Gastrocnemius medialis (tissue), 4 donors: ENCODE measurements around the gene MT1B. TPM values are rescaled to one million over a fixed set of nuclear protein-coding genes. Genes with fewer than 3 reads are reported as not detected.

Experiments
- ATAC-seq, 2 donors: fragments of 150-250 bp; one replicate each; pipeline ENCODE4 v1.9.1; 2016
- DNase-seq, 2 donors: peaks; one replicate each; pipeline ENCODE4 v3.0.0-alpha.2; 2019
- H3K27ac ChIP-seq, 4 donors: fragments of 200-600 bp; sonication (generic); 1 replicate in 1 of 4; 2 replicates in 3 of 4; pipeline ENCODE4 v1.5.1; 2016 to 2018; ENCODE audit warnings: mild to moderate bottlenecking in 2 of 4, moderate library complexity in 1 of 4
- H3K27me3 ChIP-seq, 3 donors: fragments of 200-600 bp; sonication (generic) in 2 of 3; 1 replicate in 1 of 3; 2 replicates in 2 of 3; pipeline versions ENCODE4 v1.5.1 to v1.6.0; 2016 to 2019; ENCODE audit warnings: mild to moderate bottlenecking in 1 of 3, moderate library complexity in 1 of 3
- H3K36me3 ChIP-seq, 2 donors: fragments of 200-600 bp; sonication (generic) in 1 of 2; one replicate each; pipeline ENCODE4 v1.5.1; 2017 to 2018
- H3K4me1 ChIP-seq, 2 donors: fragments of 200-600 bp; sonication (generic) in 1 of 2; one replicate each; pipeline ENCODE4 v1.5.1; 2016 to 2017; ENCODE audit warnings: mild to moderate bottlenecking in 2 of 2
- H3K4me3 ChIP-seq, 4 donors: fragments of 200-600 bp; sonication (generic) in 3 of 4; 1 replicate in 1 of 4; 2 replicates in 3 of 4; pipeline ENCODE4 v1.5.1; 2016 to 2019; ENCODE audit warnings: mild to moderate bottlenecking in 2 of 4
- H3K9me3 ChIP-seq, 3 donors: fragments of 200-600 bp; sonication (generic) in 2 of 3; 1 replicate in 1 of 3; 2 replicates in 2 of 3; pipeline ENCODE4 v1.5.1; 2016 to 2019
- CTCF ChIP-seq, 5 experiments: fragments of 450-650 bp in 3 of 5; fragments of 200-600 bp in 2 of 5; sonication (generic) in 2 of 5; IDR thresholded peaks in 4 of 5; conservative IDR thresholded peaks in 1 of 5; 1 replicate in 4 of 5; 2 replicates in 1 of 5; pipeline ENCODE4 v1.5.1; 2016 to 2019; ENCODE audit warnings: antibody characterized with exemption in 5 of 5, mild to moderate bottlenecking in 3 of 5, moderate library complexity in 3 of 5
- POLR2A ChIP-seq, 2 donors: fragments of 450-650 bp; IDR thresholded peaks; one replicate each; pipeline ENCODE4 v1.6.1; 2017; ENCODE audit warnings: antibody characterized with exemption in 2 of 2, mild to moderate bottlenecking in 2 of 2, moderate library complexity in 2 of 2
- in situ Hi-C, 4 donors: fragments of 200-750 bp; cut with MboI; loops; one replicate each; pipeline versions ENCODE4 v1.15.0 to v1.8.0; 2017; ENCODE audit warnings: low sequenced_read_pairs in 4 of 4
- intact Hi-C: fragments of 100-400 bp; cut with DNase I; formaldehyde crosslinking; loops from one replicate; pipeline ENCODE4 v1.15.1; 2023; ENCODE audit warnings: low total_unique reads
- total RNA-seq, 4 donors: library from RNA; depleted of rRNA; stranded (reverse); fragments of >200 nt; gene quantifications; one replicate each; pipeline versions ENCODE4 v1.1.0 to v1.2.3, GENCODE V29; 2016

The MT1B gene
- total RNA-seq, 4 donors from 2014 or later = not detected

GRCh38 chr16:56631832-56632155 is 19.9 kb upstream of the MT1B start:
- TF ChIP-seq CTCF (IDR thresholded peaks at IDR 0.05 in 4 of 5, conservative IDR thresholded peaks at IDR 0.05 in 1 of 5) (no peak), POLR2A (IDR thresholded peaks at IDR 0.05) (no peak)
- Histone ChIP-seq H3K4me1 (peaks cover 10 to 13% of the 10 kb centered on the region in 2 donors), H3K9me3 (no peaks in the 10 kb centered on the region), H3K27me3 (peaks cover 0 to 6% (median 0%) of the 10 kb centered on the region in 3 donors), H3K4me3 (peak overlapping the region; percentile 55 to 61 (median 60)), H3K27ac (peak overlapping the region; percentile 74 to 80 (median 76)), H3K36me3 (no peaks in the 10 kb centered on the region)
- ATAC-seq (no peak), DNase-seq (no peak)
- in situ Hi-C loops (no loop called here), intact Hi-C loops (loop anchor here (2.0 kb wide), 1 partner anchor 71 kb away; no protein-coding TSS in a partner anchor)

GRCh38 chr16:56632156-56632847 is 19.4 kb upstream of the MT1B start, which contains the start of gene MT1M:
Gene MT1M (plus strand): TSS chr16:56632659. CDS start chr16:56632732, 73 bp downstream.
- intact Hi-C loops = no loop called here
- in situ Hi-C loops = no loop called here
- peak; percentile 51 to 58 for ATAC-seq
- Histone ChIP-seq H3K27me3 (peaks cover 0 to 6% (median 0%) of the 10 kb centered on the region in 3 donors), H3K27ac (peak within 1 kb of the TSS; percentile 74 to 80 (median 76)), H3K4me3 (peak within 1 kb of the TSS; percentile 55 to 61 (median 60)), H3K36me3 (no peaks in the 10 kb centered on the region), H3K4me1 (peaks cover 5 to 8% of the 10 kb centered on the region in 2 donors), H3K9me3 (no peaks in the 10 kb centered on the region)
- TF ChIP-seq CTCF (IDR thresholded peaks at IDR 0.05 in 4 of 5, conservative IDR thresholded peaks at IDR 0.05 in 1 of 5) (no peak), POLR2A (IDR thresholded peaks at IDR 0.05) (peak; percentile 52 to 65)
- peak in 1 of 2 donors; percentile 48 for DNase-seq

- TF ChIP-seq POLR2A (IDR thresholded peaks at IDR 0.05) = no peak
- no peak for TF ChIP-seq CTCF (IDR thresholded peaks at IDR 0.05 in 4 of 5, conservative IDR thresholded peaks at IDR 0.05 in 1 of 5)
- Histone ChIP-seq H3K4me3 (peak overlapping the region; percentile 55 to 61 (median 60)), H3K27ac (peak overlapping the region; percentile 74 to 80 (median 76)), H3K36me3 (no peaks in the 10 kb centered on the region), H3K9me3 (no peaks in the 10 kb centered on the region), H3K4me1 (peaks cover 3 to 8% of the 10 kb centered on the region in 2 donors), H3K27me3 (peaks cover 0 to 6% (median under 1%) of the 10 kb centered on the region in 3 donors)
- intact Hi-C loops = no loop called here
- DNase-seq = no peak
- in situ Hi-C loops = no loop called here
- ATAC-seq = no peak
These were observed 18.8 kb upstream of the MT1B start for GRCh38 chr16:56632848-56633365.

DNA sequence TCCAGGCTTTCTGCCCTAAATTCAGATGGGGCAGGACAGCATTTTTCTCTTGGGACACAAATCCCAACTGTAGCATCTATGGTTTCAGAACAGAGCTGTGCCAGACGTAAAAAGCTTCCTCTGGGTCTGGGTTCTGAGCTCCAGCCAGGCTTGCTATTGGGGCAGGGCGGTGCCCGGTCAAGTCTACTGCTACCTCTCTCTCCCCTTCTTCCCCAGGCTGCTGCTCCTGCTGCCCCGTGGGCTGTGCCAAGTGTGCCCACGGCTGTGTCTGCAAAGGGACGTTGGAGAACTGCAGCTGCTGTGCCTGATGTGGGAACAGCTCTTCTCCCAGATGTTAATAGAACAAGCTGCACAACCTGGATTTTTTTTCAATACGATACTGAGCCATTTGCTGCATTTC is 18.2 kb upstream of the MT1B start:
- Histone ChIP-seq H3K9me3 (no peaks in the 10 kb centered on the region), H3K36me3 (no peaks in the 10 kb centered on the region), H3K4me3 (peak overlapping the region in 3 of 4 donors; percentile 59 to 61 (median 60)), H3K4me1 (peaks cover 4 to 9% of the 10 kb centered on the region in 2 donors), H3K27me3 (peaks cover 0 to 7% (median 6%) of the 10 kb centered on the region in 3 donors), H3K27ac (peak overlapping the region in 3 of 4 donors; percentile 74 to 76 (median 75))
- ATAC-seq = no peak
- intact Hi-C loops = no loop called here
- in situ Hi-C loops = no loop called here
- no peak for DNase-seq
- TF ChIP-seq CTCF (IDR thresholded peaks at IDR 0.05 in 4 of 5, conservative IDR thresholded peaks at IDR 0.05 in 1 of 5) = no peak
- no peak for TF ChIP-seq POLR2A (IDR thresholded peaks at IDR 0.05)
